Heart left ventricle (tissue), 16 donors: Measurements from ENCODE around the gene SND1. TPM values are rescaled to one million over a fixed set of nuclear protein-coding genes. Genes with fewer than 3 reads are reported as not detected.

Experiments
- ATAC-seq, 4 donors: fragments of 200-7000 bp; cut with Tn5 transposase; one replicate each; pipeline ENCODE4 v1.9.1; 2020 to 2022; ENCODE audit warnings: moderate library complexity in 4 of 4, mild to moderate bottlenecking in 3 of 4, moderate number of reproducible peaks in 1 of 4
- DNase-seq, 5 donors: peaks; one replicate each; pipeline ENCODE4 v3.0.0-alpha.2; 2020
- H3K27ac ChIP-seq, 12 donors: fragments of 200-600 bp; sonication (generic) in 4 of 12; one replicate each; pipeline versions ENCODE4 v1.5.0 to v1.8.0; 2016 to 2022; ENCODE audit warnings: mild to moderate bottlenecking in 2 of 12
- H3K27me3 ChIP-seq, 9 donors: fragments of 200-600 bp; sonication (generic) in 2 of 9; one replicate each; pipeline versions ENCODE4 v1.5.1 to v1.8.0; 2016 to 2022; ENCODE audit warnings: mild to moderate bottlenecking in 3 of 9
- H3K36me3 ChIP-seq, 9 donors: fragments of 200-600 bp; sonication (generic) in 2 of 9; one replicate each; pipeline versions ENCODE4 v1.5.0 to v1.8.0; 2018 to 2022; ENCODE audit warnings: mild to moderate bottlenecking in 2 of 9
- H3K4me1 ChIP-seq, 12 donors: fragments of 200-600 bp; sonication (generic) in 4 of 12; one replicate each; pipeline versions ENCODE4 v1.5.0 to v1.8.0; 2016 to 2022; ENCODE audit warnings: mild to moderate bottlenecking in 3 of 12
- H3K4me3 ChIP-seq, 12 donors: fragments of 200-600 bp; sonication (generic) in 4 of 12; one replicate each; pipeline versions ENCODE4 v1.5.0 to v1.8.0; 2017 to 2022; ENCODE audit warnings: mild to moderate bottlenecking in 9 of 12, moderate library complexity in 4 of 12
- H3K9me3 ChIP-seq, 12 donors: fragments of 200-600 bp; sonication (generic) in 4 of 12; one replicate each; pipeline versions ENCODE4 v1.5.0 to v1.8.0; 2016 to 2022; ENCODE audit warnings: mild to moderate bottlenecking in 1 of 12
- POLR2A ChIP-seq, 2 donors: fragments of 450-650 bp; IDR thresholded peaks; one replicate each; pipeline ENCODE4 v1.6.1; 2017; ENCODE audit warnings: antibody characterized with exemption in 2 of 2, mild to moderate bottlenecking in 2 of 2, moderate library complexity in 2 of 2
- WGBS, 4 donors: extraction: QIAGEN DNeasy Blood & Tissue Kit in 2 of 4; methylation state at CpG; one replicate each; pipeline versions ENCODE4 v1.1.5 to v1.1.7; 2013 to 2018; 5-methylcytosine and 5-hydroxymethylcytosine counted together
- intact Hi-C, 10 donors: fragments of 100-400 bp; cut with DNase I; formaldehyde crosslinking; loops; one replicate each; pipeline versions ENCODE4 v1.11.1 to v1.14.2; 2022
- polyA plus RNA-seq, 2 donors: library from polyadenylated mRNA; stranded (reverse); fragments of 200-250 nt; gene quantifications; one replicate each; pipeline ENCODE4 v1.2.3, GENCODE V29; 2013
- total RNA-seq, 9 donors: library from RNA; depleted of rRNA in 2 of 9; stranded (reverse); fragments of >200 nt in 2 of 9; fragmentation: NEBNext Ultra II Directional in 3 of 9; extraction: Animal tissue kit (Norgen Biotek cat#: 25700) in 3 of 9; gene quantifications; one replicate each; pipeline versions ENCODE4 v1.1.0 to v1.2.4, GENCODE V29; 2016 to 2023
- TF ChIP-seq, protein P1 (sequence below), 12 donors: fragments of 200-600 bp; sonication (generic) in 4 of 12; IDR thresholded peaks; one replicate each; pipeline versions ENCODE4 v1.5.0 to v1.8.0; 2018 to 2022; ENCODE audit warnings: antibody characterized with exemption in 12 of 12, mild to moderate bottlenecking in 5 of 12
- donor health status: ischemic (EF 13 %, LVEDD 7.1; RV severe dilation, severe dysfunction).
- donor health status: healthy with polysubstance abuse.
- donor health status: DM: no; HTN: yes; CAD: no.
- donor health status: DM: no; HTN: no; CAD: no.
- donor health status: ischemic (EF 25% LVEDD 6.9; RV normal size, moderate dysfunction).
- donor health status: ischemic (EF 25% LVEDD 5.7; RV mildly dilated, moderate dysfunction).
- donor health status: healthy.
- donor health status: DM: yes; HTN: yes; CAD: no.
- donor health status: ischemic (EF 35%, LVEDD 5.7; RV mildly dilated, moderate dysfunction).
- donor health status: nonischemic (EF 11% LVEDD 7.7; RV severe dilation, severe dysfunction).
- donor health status: DM: yes; HTN: yes; CAD: no.
- donor health status: PGD.
- donor health status: ischemic (EF 29% LVEDD 5.4; RV normal size, mild dysfunction).
- donor health status: nonischemic (EF 23%, LVEDD 6.1; RV moderate dilation, normal function).

The SND1 gene
- total and polyA plus RNA-seq, 11 donors = 45.6 to 115 (median 76.3) TPM

GRCh38 chr7:127820732-127821085, 168.7 kb downstream of the SND1 start:
- Histone ChIP-seq H3K4me3 (no peak overlapping the region), H3K27ac (no peak overlapping the region), H3K27me3 (no peaks in the 10 kb centered on the region), H3K36me3 (no peaks in the 10 kb centered on the region), H3K9me3 (no peaks in the 10 kb centered on the region), H3K4me1 (peaks cover 0 to 22% (median 0%) of the 10 kb centered on the region in 12 donors)
- DNase-seq (no peak), ATAC-seq (no peak)
- TF ChIP-seq POLR2A (IDR thresholded peaks at IDR 0.05) = no peak
- TF ChIP-seq, protein P1, sequence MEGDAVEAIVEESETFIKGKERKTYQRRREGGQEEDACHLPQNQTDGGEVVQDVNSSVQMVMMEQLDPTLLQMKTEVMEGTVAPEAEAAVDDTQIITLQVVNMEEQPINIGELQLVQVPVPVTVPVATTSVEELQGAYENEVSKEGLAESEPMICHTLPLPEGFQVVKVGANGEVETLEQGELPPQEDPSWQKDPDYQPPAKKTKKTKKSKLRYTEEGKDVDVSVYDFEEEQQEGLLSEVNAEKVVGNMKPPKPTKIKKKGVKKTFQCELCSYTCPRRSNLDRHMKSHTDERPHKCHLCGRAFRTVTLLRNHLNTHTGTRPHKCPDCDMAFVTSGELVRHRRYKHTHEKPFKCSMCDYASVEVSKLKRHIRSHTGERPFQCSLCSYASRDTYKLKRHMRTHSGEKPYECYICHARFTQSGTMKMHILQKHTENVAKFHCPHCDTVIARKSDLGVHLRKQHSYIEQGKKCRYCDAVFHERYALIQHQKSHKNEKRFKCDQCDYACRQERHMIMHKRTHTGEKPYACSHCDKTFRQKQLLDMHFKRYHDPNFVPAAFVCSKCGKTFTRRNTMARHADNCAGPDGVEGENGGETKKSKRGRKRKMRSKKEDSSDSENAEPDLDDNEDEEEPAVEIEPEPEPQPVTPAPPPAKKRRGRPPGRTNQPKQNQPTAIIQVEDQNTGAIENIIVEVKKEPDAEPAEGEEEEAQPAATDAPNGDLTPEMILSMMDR (IDR thresholded peaks at IDR 0.05) = no peak
- 87 to 96% (median 93%) methylated on average over 2 of the region's 2 CpGs for WGBS, 4 donors
- intact Hi-C loops = no loop called here

GRCh38 chr7:127821146-127821545, 169.2 kb downstream of the SND1 start:
- no peak for TF ChIP-seq POLR2A (IDR thresholded peaks at IDR 0.05)
- TF ChIP-seq, protein P1 (IDR thresholded peaks at IDR 0.05) = no peak
- peaks cover 0 to 22% (median 0%) of the 10 kb centered on the region in 12 donors for H3K4me1 ChIP-seq
- no peaks in the 10 kb centered on the region for H3K27me3 ChIP-seq
- no peak overlapping the region for H3K4me3 ChIP-seq
- DNase-seq (no peak), ATAC-seq (no peak)
- intact Hi-C loops = no loop called here
- H3K27ac ChIP-seq = no peak overlapping the region
- 80 to 96% (median 92%) methylated on average over 1 of the region's 1 CpG for WGBS, 4 donors
- H3K9me3 ChIP-seq = no peaks in the 10 kb centered on the region
- H3K36me3 ChIP-seq = no peaks in the 10 kb centered on the region

GRCh38 chr7:127822822-127823508, 171.0 kb downstream of the SND1 start:
- H3K9me3 ChIP-seq = no peaks in the 10 kb centered on the region
- H3K4me3 ChIP-seq = no peak overlapping the region
- H3K27me3 ChIP-seq = no peaks in the 10 kb centered on the region
- H3K27ac ChIP-seq = no peak overlapping the region
- peaks cover 0 to 22% (median 0%) of the 10 kb centered on the region in 12 donors for H3K4me1 ChIP-seq
- DNase-seq (no peak), ATAC-seq (no peak)
- WGBS, 4 donors = 87 to 90% (median 89%) methylated on average over 5 of the region's 5 CpGs
- TF ChIP-seq POLR2A (IDR thresholded peaks at IDR 0.05) = no peak
- TF ChIP-seq, protein P1 (IDR thresholded peaks at IDR 0.05) = no peak
- H3K36me3 ChIP-seq = no peaks in the 10 kb centered on the region
- intact Hi-C loops = no loop called here

- intact Hi-C loops = no loop called here
- TF ChIP-seq, protein P1 (IDR thresholded peaks at IDR 0.05) = no peak
- TF ChIP-seq POLR2A (IDR thresholded peaks at IDR 0.05) = no peak
- Histone ChIP-seq H3K4me1 (peaks cover 0 to 24% (median 0%) of the 10 kb centered on the region in 12 donors), H3K9me3 (no peaks in the 10 kb centered on the region), H3K27me3 (no peaks in the 10 kb centered on the region), H3K4me3 (no peak overlapping the region), H3K36me3 (no peaks in the 10 kb centered on the region), H3K27ac (no peak overlapping the region)
- no peak for DNase-seq
- no peak for ATAC-seq
- WGBS, 4 donors = 27 to 62% (median 53%) methylated on average over 1 of the region's 1 CpG
Observed at GRCh38 chr7:127824682-127825081, 172.7 kb downstream of the SND1 start.
